Measurements from ENCODE around the gene CHST2. TPM values are rescaled to one million over a fixed set of nuclear protein-coding genes. Genes with fewer than 3 reads are reported as not detected.

Gene CHST2, protein sequence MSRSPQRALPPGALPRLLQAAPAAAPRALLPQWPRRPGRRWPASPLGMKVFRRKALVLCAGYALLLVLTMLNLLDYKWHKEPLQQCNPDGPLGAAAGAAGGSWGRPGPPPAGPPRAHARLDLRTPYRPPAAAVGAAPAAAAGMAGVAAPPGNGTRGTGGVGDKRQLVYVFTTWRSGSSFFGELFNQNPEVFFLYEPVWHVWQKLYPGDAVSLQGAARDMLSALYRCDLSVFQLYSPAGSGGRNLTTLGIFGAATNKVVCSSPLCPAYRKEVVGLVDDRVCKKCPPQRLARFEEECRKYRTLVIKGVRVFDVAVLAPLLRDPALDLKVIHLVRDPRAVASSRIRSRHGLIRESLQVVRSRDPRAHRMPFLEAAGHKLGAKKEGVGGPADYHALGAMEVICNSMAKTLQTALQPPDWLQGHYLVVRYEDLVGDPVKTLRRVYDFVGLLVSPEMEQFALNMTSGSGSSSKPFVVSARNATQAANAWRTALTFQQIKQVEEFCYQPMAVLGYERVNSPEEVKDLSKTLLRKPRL
- total RNA-seq, result 67.4 and 73.1 TPM in 2 replicates

DNA sequence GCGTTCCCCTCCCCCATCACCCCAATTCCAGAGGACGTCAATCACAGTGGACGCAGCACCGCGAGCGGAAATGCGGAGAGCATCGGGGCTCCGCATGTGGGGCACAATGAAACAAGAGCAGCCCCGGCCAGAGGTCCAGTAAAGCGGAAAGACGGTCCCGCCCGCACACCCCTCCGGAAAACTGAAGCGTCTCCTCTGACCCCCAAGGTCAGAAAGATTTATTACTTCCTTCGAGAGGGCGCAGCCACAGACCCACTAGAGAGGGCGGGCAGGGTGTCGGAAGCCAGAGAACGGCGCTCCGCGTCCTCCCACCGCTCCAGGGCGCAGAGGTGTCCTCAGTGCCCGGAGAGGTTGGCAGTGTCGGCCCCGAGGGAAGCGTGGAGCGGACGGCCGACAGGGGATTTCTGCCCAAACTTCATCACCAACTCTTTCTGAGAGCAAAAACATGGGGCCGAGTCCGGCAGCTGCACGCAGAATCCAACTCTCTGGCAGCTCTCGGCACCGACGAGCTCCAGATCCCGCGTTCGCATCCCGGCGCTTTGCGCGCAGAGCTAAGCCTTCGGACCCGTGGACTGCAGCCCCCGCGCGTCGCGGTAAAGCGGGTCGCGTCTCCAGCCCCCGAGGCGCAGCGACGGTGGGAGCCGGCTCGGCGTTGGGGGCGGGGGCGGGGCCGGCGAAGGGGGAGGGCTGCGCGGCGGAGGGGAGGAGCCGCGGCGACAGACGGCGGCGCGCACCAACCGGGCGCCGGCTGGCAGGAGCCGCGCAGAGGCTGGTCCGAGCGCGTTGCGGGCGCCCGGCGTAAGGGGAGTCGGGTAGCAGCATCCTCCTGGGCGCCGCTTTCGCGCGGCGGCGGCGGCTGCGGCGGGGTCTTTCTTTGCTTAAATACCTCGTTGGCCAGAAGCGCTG lies at the start of gene CHST2:
Gene CHST2, plus strand, starts transcription at position 763 of the 906 bp plus-strand sequence. CDS start 1,046 bp downstream, outside the sequence.

Other genes with a start within 250 kb of the CHST2 start
- 28.0 and 65.8 TPM in 2 replicates for gene PCOLCE2, start 230.7 kb upstream of the CHST2 start, total RNA-seq
- 0.20 TPM in 1 of 2 replicates, not detected in the other for gene PAQR9, start 156.1 kb upstream of the CHST2 start, total RNA-seq
- gene U2SURP, start 118.2 kb upstream of the CHST2 start, total RNA-seq, result 67.6 and 99.5 TPM in 2 replicates

All from subcutaneous preadipocyte (primary cell).